GM19239 (cell line): ENCODE measurements around the gene LMAN2.
"Not testable (repeated sequence)": the region's sequence is repeated elsewhere in the genome, so short reads cannot be mapped to it uniquely, and the experiment has no call there.

Experiments
- DNase-seq: peaks from one replicate; pipeline ENCODE4 v3.0.0; 2011; ENCODE audit warnings: low spot score; ENCODE audit not compliant: insufficient read length
- FAIRE-seq: peaks from 2 replicates; lab custom pipeline; 2011; peaks lifted over from hg19 to GRCh38; lab: Jason Lieb, UNC

Gene LMAN2

DNA sequence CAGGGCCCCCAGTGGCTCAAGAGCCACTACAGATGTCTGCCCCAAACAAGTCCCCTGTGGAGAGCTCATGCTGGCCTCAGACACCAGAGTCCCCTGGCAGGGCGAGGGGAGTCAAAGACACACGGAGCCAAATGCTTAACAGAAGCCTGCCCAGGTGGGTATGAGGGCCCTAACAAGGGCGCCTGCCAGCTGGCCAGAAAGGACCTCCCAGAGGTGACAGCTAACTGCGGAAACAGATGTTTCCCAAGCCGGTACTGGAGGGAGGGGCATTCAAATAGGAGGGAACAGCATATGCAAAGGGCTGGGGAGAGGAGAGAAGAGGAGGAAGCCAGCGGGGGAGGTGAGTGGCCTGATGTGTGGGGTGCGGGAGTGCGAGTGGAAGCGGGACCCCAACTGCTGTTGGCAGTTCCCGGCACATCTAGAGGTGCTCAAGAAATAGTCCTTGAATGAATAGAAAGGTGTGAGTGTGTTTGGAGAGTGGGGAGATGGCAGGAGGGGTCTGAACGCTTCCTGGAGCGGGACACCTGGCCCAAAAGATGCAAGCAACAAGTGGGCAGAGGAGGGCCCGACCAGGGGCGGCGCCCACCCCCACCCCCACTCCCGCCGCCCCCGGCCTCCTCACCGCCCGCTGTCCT is 40.6 kb downstream of the LMAN2 start:
- peak; percentile 96 for FAIRE-seq
- peak; percentile 56 for DNase-seq

DNA sequence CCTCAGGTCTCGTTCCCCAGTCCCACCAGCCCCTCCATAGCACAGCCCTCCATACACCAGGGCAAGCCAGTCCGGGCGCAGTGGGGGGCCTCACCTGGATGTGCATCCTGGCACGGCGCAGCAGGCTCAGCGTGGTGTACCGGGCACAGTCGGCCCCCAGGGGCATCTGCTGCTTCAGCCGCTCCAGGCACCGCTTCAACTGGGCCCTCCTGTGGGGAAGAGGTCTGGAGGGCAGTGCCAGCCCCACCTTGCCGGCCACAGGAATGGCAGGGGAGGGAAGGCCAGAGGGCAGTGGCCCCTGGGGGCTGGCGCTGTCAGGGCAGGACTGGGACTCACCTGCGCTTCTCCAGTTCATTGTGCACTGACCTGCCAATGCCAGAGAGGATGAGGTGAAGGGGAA is 41.1 kb downstream of the LMAN2 start:
- FAIRE-seq: no peak
- DNase-seq: no peak

DNA sequence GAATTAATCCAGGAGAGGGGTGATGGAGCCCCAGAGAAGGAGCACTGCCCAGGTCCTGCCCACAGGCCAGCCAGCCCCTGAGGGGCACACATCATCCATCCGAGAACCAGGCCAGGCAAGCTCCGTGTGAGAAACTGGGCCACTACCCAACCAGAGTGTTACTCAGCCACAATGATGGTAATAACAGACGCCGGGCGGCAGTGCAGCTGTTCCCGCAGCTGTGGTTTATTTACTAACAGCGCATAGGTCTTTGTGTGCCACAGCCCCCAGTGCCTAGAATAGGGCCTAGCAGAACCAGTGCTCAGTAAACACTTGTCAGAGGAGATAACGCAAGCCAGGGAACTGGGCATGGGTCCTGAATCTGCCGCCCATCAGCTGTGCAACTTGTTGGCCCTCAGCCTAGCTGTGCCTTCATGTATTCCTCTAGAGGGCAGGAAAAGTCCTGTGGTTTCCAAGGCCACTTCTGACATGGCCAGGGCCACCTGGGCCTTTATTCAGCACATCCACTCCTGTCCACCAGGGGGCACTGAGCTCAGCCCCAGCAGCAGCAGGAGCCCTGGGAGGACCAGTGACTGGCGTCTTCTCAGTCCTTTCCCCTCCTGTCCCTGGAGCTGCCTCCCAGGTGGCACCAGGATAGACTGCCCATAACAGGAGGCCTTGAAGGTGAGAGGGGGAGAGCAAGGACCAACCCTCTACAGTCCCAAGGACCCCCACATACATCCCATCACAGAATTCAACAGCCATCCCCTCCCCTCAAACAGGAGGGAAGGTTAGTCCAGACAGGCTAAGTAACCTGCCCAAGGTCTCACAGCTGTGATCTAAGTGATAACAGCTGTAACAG is 41.9 kb downstream of the LMAN2 start:
- FAIRE-seq (peak; percentile 92), DNase-seq (no peak)

GRCh38 chr5:177308740-177309139 is 42.7 kb downstream of the LMAN2 start:
- no peak for FAIRE-seq

GRCh38 chr5:177307544-177308363 is 43.7 kb downstream of the LMAN2 start:
- FAIRE-seq (no peak), DNase-seq (no peak)

More at GRCh38 chr5:177308740-177309139, 42.7 kb downstream of the LMAN2 start:
- no peak for DNase-seq

GRCh38 chr5:177306674-177307543 is 44.6 kb downstream of the LMAN2 start:
- no peak for DNase-seq
- FAIRE-seq: no peak

GRCh38 chr5:177306103-177306640 is 45.3 kb downstream of the LMAN2 start:
- DNase-seq, FAIRE-seq: not testable (repeated sequence)

GRCh38 chr5:177304392-177305119 is 46.9 kb downstream of the LMAN2 start:
- FAIRE-seq: peak; percentile 73
- no peak for DNase-seq

DNA sequence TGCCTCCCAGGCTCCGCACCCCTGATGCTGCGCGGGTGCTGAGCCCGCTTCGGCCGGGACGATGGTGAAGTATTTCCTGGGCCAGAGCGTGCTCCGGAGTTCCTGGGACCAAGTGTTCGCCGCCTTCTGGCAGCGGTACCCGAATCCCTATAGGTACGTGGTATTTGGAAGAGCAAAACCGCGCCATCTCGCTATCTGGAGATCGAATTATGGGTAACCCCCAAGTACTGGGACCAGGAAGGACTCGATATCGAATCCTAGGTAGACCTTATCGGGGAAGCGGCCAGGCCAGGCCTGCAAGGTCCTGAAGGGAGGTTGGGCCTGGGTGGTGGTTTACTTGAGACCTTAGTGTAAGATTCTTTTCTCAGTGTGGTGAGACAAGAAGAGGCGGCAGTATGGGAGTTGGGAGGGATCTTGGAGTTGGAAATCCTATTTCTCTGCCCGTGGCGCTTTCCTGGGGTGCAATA is 47.5 kb downstream of the LMAN2 start:
- no peak for DNase-seq
- FAIRE-seq: no peak

DNA sequence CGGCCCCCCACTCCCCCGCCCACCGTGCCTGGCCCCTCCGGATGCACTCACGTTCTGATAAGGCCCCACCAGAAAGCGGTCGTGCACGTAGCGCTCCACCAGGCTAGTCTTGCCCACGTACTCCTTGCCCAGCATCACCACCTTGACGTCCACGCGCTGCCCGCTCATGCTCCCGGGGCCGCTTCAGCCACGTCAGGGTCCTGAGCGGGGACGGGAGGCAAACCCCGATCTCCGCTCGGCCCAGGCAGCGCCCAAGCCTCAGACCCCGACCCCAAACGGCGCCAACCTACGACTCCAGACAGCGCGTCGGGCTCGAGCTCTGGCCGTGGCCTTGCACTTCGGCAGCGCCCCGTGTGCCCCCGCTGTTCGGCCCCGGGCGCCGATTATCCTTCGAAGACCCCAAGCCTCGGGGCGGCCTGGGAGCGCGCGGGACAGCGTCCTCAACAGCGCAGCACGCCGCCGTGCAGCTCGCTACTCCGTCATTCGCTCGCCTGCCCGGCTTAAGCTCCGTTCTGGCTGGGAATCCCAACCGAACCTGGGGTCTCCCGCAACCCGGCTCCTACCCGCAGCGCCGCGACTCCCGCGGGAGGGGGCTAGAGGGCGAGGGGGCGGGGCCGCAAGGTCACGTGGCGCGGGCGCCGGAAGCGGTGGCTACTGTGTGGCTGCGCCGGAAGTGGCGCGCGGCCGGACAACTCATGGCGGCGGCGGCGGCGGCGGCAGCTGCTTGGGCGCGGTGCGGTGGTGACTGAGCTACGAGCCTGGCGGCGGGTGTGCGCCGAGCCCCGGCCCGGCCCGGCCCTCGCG is 48.1 kb downstream of the LMAN2 start, which contains the start of the genes PRELID1 and RAB24:
Gene PRELID1, plus strand, starts transcription at position 679 of the 804 bp plus-strand sequence. CDS start 187 bp downstream, outside the sequence.
Gene RAB24, minus strand, starts transcription at position 599 of the 804 bp plus-strand sequence. Its CDS starts 431 bp downstream, at position 168.
- FAIRE-seq (peak; percentile 58), DNase-seq (peak; percentile 82)

DNA sequence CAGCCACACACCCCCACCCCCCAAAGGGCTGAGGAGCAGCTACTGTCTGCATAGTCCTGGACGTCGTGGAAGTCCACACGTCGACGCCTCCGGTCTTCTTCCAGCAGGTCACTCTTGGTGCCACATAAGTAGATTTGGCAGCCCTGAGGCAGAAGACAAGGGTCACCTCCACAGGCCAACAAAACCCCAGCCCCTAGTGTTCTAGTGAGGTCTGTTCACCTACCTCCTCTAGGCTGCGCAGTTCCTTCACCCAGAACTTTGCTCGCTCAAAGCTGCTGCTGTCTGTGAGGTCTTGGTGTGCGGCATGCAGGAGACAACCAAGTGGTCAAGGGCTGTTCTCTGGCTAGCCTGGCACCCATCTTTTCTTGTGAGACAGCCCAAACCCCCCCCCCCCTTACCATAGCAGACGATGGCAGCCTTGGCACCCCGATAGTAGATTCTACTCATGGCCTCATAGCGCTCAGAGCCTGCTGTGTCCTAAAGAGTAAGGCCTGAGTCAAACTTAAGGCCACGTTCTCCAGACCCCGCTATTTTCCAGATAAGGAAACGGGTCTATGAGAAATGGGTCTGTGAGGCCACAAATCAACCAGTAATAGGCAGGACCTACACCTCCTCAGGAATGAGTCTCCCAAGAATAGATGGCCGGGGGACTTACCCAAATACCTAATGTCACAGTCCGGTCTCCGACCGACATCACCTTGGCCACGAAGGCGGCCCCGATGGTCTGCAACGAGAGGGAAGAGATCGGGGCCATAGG is 48.9 kb downstream of the LMAN2 start:
- DNase-seq (no peak), FAIRE-seq (no peak)

DNA sequence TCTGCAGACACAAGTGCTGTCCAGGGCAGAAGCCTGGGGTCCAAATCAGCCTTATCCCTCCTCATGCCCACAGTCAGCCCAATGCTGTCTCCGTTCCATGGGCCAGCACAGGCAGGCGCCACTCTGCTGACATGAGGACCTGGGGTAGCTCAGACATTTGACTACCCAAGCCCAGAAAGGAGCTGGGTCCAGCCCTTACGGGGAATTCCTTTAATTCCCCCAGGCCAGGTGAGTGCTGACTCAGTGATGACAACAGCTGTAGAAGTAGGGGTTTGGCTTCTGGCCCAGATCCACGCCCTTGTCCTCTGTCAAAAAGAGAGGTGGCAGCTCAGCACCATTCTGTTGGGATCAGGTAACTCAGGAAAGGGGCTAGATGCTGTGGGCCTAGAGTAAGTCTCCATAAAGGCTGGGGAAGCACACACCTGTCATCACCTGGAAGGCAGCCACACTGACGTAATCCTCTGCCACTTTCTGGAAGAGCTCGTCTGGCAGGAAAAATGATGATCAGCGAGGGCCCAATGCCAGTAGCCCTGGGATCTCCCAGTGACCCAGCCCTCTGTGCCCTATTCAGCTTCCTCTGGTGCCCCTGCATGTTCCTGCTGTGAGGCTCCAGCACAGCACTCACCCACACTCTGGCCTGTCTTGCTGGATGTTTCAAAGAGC is 49.8 kb downstream of the LMAN2 start:
- FAIRE-seq (no peak), DNase-seq (no peak)

DNA sequence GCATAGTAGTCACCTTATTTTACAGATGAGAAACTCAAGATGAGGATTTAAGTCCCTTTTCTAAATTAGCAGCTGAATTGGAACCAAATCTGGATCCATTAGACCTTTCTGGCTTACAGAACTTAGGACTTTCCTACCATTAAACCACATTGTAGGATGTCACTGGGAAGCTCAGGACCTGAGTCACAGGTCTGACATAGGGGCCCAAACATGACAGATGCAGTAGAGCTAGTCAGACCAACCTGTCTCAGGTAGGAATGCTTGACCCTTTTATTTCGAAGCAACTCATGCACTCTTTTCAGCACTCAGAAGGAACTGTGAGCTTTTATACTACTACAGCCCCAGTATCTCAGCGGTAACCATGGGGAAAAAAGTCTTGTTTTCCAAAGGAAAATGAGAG is 50.5 kb downstream of the LMAN2 start:
- DNase-seq (no peak), FAIRE-seq (no peak)

GRCh38 chr5:177300236-177300880 is 51.1 kb downstream of the LMAN2 start:
- no peak for DNase-seq
- peak; percentile 94 for FAIRE-seq

GRCh38 chr5:177299697-177300096 is 51.8 kb downstream of the LMAN2 start:
- no peak for FAIRE-seq
- no peak for DNase-seq

DNA sequence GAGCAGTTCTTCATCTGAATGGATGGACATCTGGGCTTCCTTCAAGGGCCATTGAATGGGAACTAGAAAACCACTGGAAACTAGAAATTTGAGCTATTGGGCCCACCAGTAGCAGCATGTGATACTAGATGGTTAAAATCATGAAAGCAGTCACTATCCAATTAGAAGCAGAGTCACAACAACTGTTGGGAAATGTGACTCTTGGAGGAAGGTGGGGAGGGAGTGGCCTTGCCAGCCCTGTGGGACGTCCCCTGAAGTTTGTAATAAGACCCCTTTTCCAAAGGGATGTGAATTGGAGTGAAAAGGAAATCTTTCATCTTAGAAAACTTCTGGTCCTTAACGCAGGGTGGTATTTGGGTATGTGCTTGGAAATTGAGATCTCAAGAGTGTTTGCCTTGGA is 53.5 kb downstream of the LMAN2 start:
- DNase-seq: no peak
- no peak for FAIRE-seq
